WTC11 (cell line): Measurements from ENCODE around the gene HDAC7. TPM values are rescaled to one million over a fixed set of nuclear protein-coding genes. Genes with fewer than 3 reads are reported as not detected.

ENCODE experiments used
- ATAC-seq: fragments of 200-7000 bp; cut with Tn5 transposase; 2 replicates; pipeline ENCODE4 v1.10.0; 2021; ENCODE audit warnings: mild to moderate bottlenecking, moderate library complexity
- CTCF ChIA-PET: fragments of 300-600 bp; sonication (Branson Sonifier 250); formaldehyde crosslinking; loops from one replicate; lab custom pipeline; 2021; ENCODE audit warnings: antibody characterized with exemption; lab: Charles Lee
- POLR2A ChIA-PET: fragments of 350-600 bp; sonication (Branson Sonifier 250); formaldehyde crosslinking; loops from one replicate; lab custom pipeline; 2021; ENCODE audit warnings: antibody characterized with exemption; lab: Charles Lee
- DNase-seq: peaks from one replicate; pipeline ENCODE4 v3.0.0; 2021; ENCODE audit warnings: low spot score
- H3K27ac Mint-ChIP-seq: 2 replicates; pipeline ENCODE4 v1.8.0; 2021; ENCODE audit warnings: mixed read lengths
- H3K27me3 Mint-ChIP-seq: 2 replicates; pipeline ENCODE4 v1.8.0; 2021; ENCODE audit warnings: low read depth, mild to moderate bottlenecking, moderate library complexity, mixed read lengths
- H3K36me3 Mint-ChIP-seq: 2 replicates; pipeline ENCODE4 v1.8.0; 2021; ENCODE audit warnings: mixed read lengths
- H3K4me1 Mint-ChIP-seq: 2 replicates; pipeline ENCODE4 v1.8.0; 2022; ENCODE audit warnings: mixed read lengths
- H3K4me3 Mint-ChIP-seq: 2 replicates; pipeline ENCODE4 v1.8.0; 2021; ENCODE audit warnings: mild to moderate bottlenecking, moderate library complexity, mixed read lengths
- H3K9me3 Mint-ChIP-seq: 2 replicates; pipeline ENCODE4 v1.8.0; 2021; ENCODE audit warnings: mixed read lengths
- ATF3 ChIP-seq: sonication (generic); formaldehyde crosslinking; conservative IDR thresholded peaks from 2 replicates; pipeline ENCODE4 v1.8.1; 2022; ENCODE audit warnings: mild to moderate bottlenecking, missing genetic modification reagents
- ETV6 ChIP-seq: sonication (generic); formaldehyde crosslinking; IDR thresholded peaks from 2 replicates; pipeline ENCODE4 v1.8.1; 2022; ENCODE audit warnings: mild to moderate bottlenecking, missing genetic modification reagents
- FOXP1 ChIP-seq: sonication (generic); formaldehyde crosslinking; IDR thresholded peaks from 2 replicates; pipeline ENCODE4 v1.8.0; 2022; ENCODE audit warnings: missing genetic modification reagents, mild to moderate bottlenecking, moderate library complexity, borderline replicate concordance
- GABPB1 ChIP-seq: sonication (generic); formaldehyde crosslinking; IDR thresholded peaks from 2 replicates; pipeline ENCODE4 v1.8.1; 2023; ENCODE audit warnings: mild to moderate bottlenecking, missing genetic modification reagents
- JUN ChIP-seq: sonication (generic); formaldehyde crosslinking; IDR thresholded peaks from 2 replicates; pipeline ENCODE4 v1.8.0; 2023; ENCODE audit warnings: mild to moderate bottlenecking, missing genetic modification reagents
- NFATC4 ChIP-seq: fragments of 250-450 bp; sonication (Bioruptor Pico); IDR thresholded peaks from 2 replicates; pipeline ENCODE4 v1.9.0; 2021; ENCODE audit warnings: mild to moderate bottlenecking
- PRDM15 ChIP-seq: sonication (generic); formaldehyde crosslinking; IDR thresholded peaks from 2 replicates; pipeline ENCODE4 v1.8.0; 2022; ENCODE audit warnings: missing genetic modification reagents
- TCF7 ChIP-seq: sonication (generic); formaldehyde crosslinking; IDR thresholded peaks from 2 replicates; pipeline ENCODE4 v1.8.0; 2022; ENCODE audit warnings: mild to moderate bottlenecking, low read depth, missing genetic modification reagents, moderate library complexity
- USF2 ChIP-seq: sonication (generic); formaldehyde crosslinking; IDR thresholded peaks from 2 replicates; pipeline ENCODE4 v1.8.1; 2023; ENCODE audit warnings: mild to moderate bottlenecking, missing genetic modification reagents, moderate library complexity
- ZBTB21 ChIP-seq: sonication (generic); formaldehyde crosslinking; IDR thresholded peaks from 2 replicates; pipeline ENCODE4 v1.8.1; 2023; ENCODE audit warnings: mild to moderate bottlenecking, missing genetic modification reagents, borderline replicate concordance
- ZNF317 ChIP-seq: sonication (generic); formaldehyde crosslinking; IDR thresholded peaks from 2 replicates; pipeline ENCODE4 v1.8.1; 2023; ENCODE audit warnings: low read depth, mild to moderate bottlenecking, moderate library complexity, missing genetic modification reagents, borderline replicate concordance
- ZNF396 ChIP-seq: fragments of 250-450 bp; sonication (Bioruptor Pico); IDR thresholded peaks from 2 replicates; pipeline ENCODE4 v1.8.0; 2021; ENCODE audit warnings: mild to moderate bottlenecking, moderate library complexity, borderline replicate concordance
- ZNF532 ChIP-seq: fragments of 250-450 bp; sonication (Bioruptor Pico); IDR thresholded peaks from 2 replicates; pipeline ENCODE4 v1.9.0; 2021; ENCODE audit warnings: mild to moderate bottlenecking, borderline replicate concordance
- ZNF671 ChIP-seq: fragments of 250-450 bp; sonication (Bioruptor Pico); IDR thresholded peaks from 2 replicates; pipeline ENCODE4 v1.8.0; 2021; ENCODE audit warnings: mild to moderate bottlenecking
- ZSCAN18 ChIP-seq: fragments of 250-450 bp; sonication (Bioruptor Pico); IDR thresholded peaks from 2 replicates; pipeline ENCODE4 v2.1.2; 2022; ENCODE audit warnings: mild to moderate bottlenecking, moderate library complexity
- total RNA-seq: library from RNA; stranded (reverse); gene quantifications from 3 replicates; pipeline ENCODE4 v1.2.3, GENCODE V29; 2021

The HDAC7 gene
- total RNA-seq, 1 experiment from 2014 or later, result 111 TPM

GRCh38 chr12:47862167-47862750 lies 42.6 kb upstream of the HDAC7 start:
- no peak overlapping the region for H3K27ac Mint-ChIP-seq
- H3K4me3 Mint-ChIP-seq, result no peak overlapping the region
- peaks cover 4% of the 10 kb centered on the region for H3K27me3 Mint-ChIP-seq
- DNase-seq, result no peak
- CTCF ChIA-PET, result interaction anchor here (0.6 to 1.8 kb wide), 3 partner anchors 43 to 87 kb away, joined by 3 to 5 read pairs (median 3); partner anchors contain the start of gene VDR
- no peaks in the 10 kb centered on the region for H3K9me3 Mint-ChIP-seq
- no peaks in the 10 kb centered on the region for H3K4me1 Mint-ChIP-seq
- POLR2A ChIA-PET, result no interaction called here
- no peaks in the 10 kb centered on the region for H3K36me3 Mint-ChIP-seq
- no peak for ATAC-seq
- TF ChIP-seq NFATC4 (CRISPR knock-in tag), result no peak
- no peak for TF ChIP-seq ZNF671
- TF ChIP-seq GABPB1, result no peak
- TF ChIP-seq JUN (CRISPR knock-in tag), result no peak
- no peak for TF ChIP-seq ZSCAN18 (CRISPR knock-in tag)
- no peak for TF ChIP-seq FOXP1 (CRISPR knock-in tag)
- TF ChIP-seq TCF7 (CRISPR knock-in tag), result no peak
- no peak for TF ChIP-seq ETV6 (CRISPR knock-in tag)

GRCh38 chr12:47860873-47861272 lies 41.2 kb upstream of the HDAC7 start:
- no peak overlapping the region for H3K4me3 Mint-ChIP-seq
- H3K36me3 Mint-ChIP-seq, result no peaks in the 10 kb centered on the region
- TF ChIP-seq ATF3 (CRISPR knock-in tag), result no peak
- no peak for TF ChIP-seq ZSCAN18 (CRISPR knock-in tag)
- no peak for TF ChIP-seq USF2 (CRISPR knock-in tag)
- TF ChIP-seq ZNF532 (CRISPR knock-in tag), result no peak
- no peak for TF ChIP-seq ZBTB21 (CRISPR knock-in tag)
- no peak for TF ChIP-seq JUN (CRISPR knock-in tag)
- no peak for TF ChIP-seq ZNF396 (CRISPR knock-in tag)
- TF ChIP-seq ZNF317 (CRISPR knock-in tag), result no peak
- no peak for TF ChIP-seq PRDM15 (CRISPR knock-in tag)
- ChIA-PET POLR2A (no interaction called here), CTCF (interaction anchor here (1.3 kb wide), 1 partner anchor 44 kb away, joined by 5 read pairs; the partner anchor contains the start of gene VDR)
- ATAC-seq (no peak), DNase-seq (no peak)
- H3K27me3 Mint-ChIP-seq, result peaks cover 4% of the 10 kb centered on the region
- no peaks in the 10 kb centered on the region for H3K9me3 Mint-ChIP-seq
- no peak overlapping the region for H3K27ac Mint-ChIP-seq
- H3K4me1 Mint-ChIP-seq, result no peaks in the 10 kb centered on the region
